Stromal cell of bone marrow (primary cell): ENCODE data around the gene PDE6D.

Experiments used
- DNase-seq: peaks from one replicate; pipeline ENCODE4 v3.0.0-alpha.2; 2012; ENCODE audit warnings: low read depth

The PDE6D gene

GRCh38 chr2:231682603-231683291, 98.3 kb downstream of the PDE6D start:
- DNase-seq = no peak
